ENCODE data around the gene RNF103.

GRCh38 chr2:86608832-86609410, 14.7 kb downstream of the RNF103 start:
- no peak for TF ChIP-seq CTCF (IDR thresholded peaks at IDR 0.05; ENCODE audit: low read depth, low read length)
- no peak for TF ChIP-seq POLR2A (IDR thresholded peaks at IDR 0.05; ENCODE audit: extremely low read depth, insufficient read length)
- no peak for TF ChIP-seq MAX (IDR thresholded peaks at IDR 0.05; ENCODE audit: low read depth, low read length)
- TF ChIP-seq MYC (IDR thresholded peaks at IDR 0.05; ENCODE audit: low read depth, low read length), result no peak
